Sigmoid colon (tissue), 4 donors: ENCODE data around the gene FBLN1.

Experiments used
- POLR2A ChIP-seq, 2 donors: fragments of 450-650 bp; IDR thresholded peaks; one replicate each; pipeline ENCODE4 v1.6.1; 2016; ENCODE audit warnings: antibody characterized with exemption in 2 of 2, mild to moderate bottlenecking in 2 of 2, moderate library complexity in 2 of 2
- POLR2AphosphoS5 ChIP-seq, 4 donors: sonication (generic); formaldehyde crosslinking; IDR thresholded peaks; one replicate each; pipeline ENCODE4 v1.6.1; 2017; ENCODE audit warnings: antibody characterized with exemption in 4 of 4
- TF ChIP-seq, protein P1 (sequence below), 4 experiments: fragments of 450-650 bp in 3 of 4; fragments of 200-600 bp in 1 of 4; IDR thresholded peaks; one replicate each; pipeline ENCODE4 v1.5.1; 2016 to 2019; ENCODE audit warnings: antibody characterized with exemption in 4 of 4, mild to moderate bottlenecking in 3 of 4, moderate library complexity in 2 of 4

DNA sequence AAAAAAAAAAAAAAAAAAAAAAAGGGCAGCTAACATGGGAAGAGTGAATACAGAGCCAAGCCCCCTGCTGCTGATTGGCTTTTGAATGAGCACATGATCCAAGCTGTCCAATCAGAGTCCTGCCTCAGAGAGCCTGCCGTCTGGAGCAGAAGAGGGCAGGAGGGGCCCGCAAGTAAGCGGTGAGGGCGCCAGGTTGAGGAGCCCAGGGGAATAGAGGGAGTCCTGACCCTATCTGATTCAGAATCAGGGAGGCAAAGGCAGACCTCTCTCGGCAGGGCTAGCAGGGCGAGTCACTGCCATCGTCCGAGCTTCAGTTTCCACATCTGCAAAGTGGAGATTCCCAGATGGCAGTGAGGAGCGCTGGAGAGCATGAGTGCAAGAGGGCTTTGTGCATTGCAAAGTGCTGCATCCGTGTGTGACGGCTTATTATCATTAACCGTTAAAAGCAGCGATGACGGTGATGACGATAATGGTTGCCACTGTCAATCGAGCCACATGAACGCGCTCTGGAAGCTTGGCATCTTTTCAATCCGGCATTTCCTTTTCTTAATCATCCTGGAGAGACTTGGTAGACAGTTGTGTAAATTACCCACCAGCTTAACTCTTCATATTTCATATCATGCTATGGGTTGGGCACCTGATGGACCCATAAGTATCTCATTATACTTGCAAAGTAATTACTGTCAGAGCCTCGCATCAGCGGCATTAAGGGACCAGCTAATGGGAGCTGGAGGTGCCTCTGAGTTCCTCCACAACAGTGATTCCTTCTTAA, 100.3 kb downstream of the FBLN1 start:
- TF ChIP-seq, protein P1, sequence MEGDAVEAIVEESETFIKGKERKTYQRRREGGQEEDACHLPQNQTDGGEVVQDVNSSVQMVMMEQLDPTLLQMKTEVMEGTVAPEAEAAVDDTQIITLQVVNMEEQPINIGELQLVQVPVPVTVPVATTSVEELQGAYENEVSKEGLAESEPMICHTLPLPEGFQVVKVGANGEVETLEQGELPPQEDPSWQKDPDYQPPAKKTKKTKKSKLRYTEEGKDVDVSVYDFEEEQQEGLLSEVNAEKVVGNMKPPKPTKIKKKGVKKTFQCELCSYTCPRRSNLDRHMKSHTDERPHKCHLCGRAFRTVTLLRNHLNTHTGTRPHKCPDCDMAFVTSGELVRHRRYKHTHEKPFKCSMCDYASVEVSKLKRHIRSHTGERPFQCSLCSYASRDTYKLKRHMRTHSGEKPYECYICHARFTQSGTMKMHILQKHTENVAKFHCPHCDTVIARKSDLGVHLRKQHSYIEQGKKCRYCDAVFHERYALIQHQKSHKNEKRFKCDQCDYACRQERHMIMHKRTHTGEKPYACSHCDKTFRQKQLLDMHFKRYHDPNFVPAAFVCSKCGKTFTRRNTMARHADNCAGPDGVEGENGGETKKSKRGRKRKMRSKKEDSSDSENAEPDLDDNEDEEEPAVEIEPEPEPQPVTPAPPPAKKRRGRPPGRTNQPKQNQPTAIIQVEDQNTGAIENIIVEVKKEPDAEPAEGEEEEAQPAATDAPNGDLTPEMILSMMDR (IDR thresholded peaks at IDR 0.05) = no peak
- TF ChIP-seq POLR2AphosphoS5 (IDR thresholded peaks at IDR 0.05) (no peak), POLR2A (IDR thresholded peaks at IDR 0.05) (no peak)
